ENCODE data around the gene NLRC3. TPM values are rescaled to one million over a fixed set of nuclear protein-coding genes. Genes with fewer than 3 reads are reported as not detected.

NLRC3 gene
- total RNA-seq, 1 experiment from 2014 or later = 0.26 TPM

- Histone ChIP-seq H3K36me3 (ENCODE audit: control insufficient read depth, insufficient read depth, low read length) (no peaks in the 10 kb centered on the region), H3K9me3 (ENCODE audit: control insufficient read depth, insufficient read depth, low read depth, low read length) (no peaks in the 10 kb centered on the region), H3K4me3 (ENCODE audit: low read depth in 2 of 2, low read length in 2 of 2) (no peak overlapping the region), H3K27ac (ENCODE audit: low read length) (no peak overlapping the region), H3K27me3 (ENCODE audit: control insufficient read depth, insufficient read depth, low read length) (no peaks in the 10 kb centered on the region), H3K4me1 (ENCODE audit: control insufficient read depth, insufficient read depth, low read length) (no peaks in the 10 kb centered on the region)
- no peak for DNase-seq (ENCODE audit: low read depth, low spot score)
- POLR2A ChIA-PET = interaction anchor here (1.1 kb wide), 1 partner anchor 9 kb away, joined by 3 read pairs; no protein-coding TSS in a partner anchor
- CTCF ChIA-PET = interaction anchor here (0.6 to 0.7 kb wide), 2 partner anchors 14 to 389 kb away, joined by 3 to 11 read pairs; partner anchors contain the start of gene ZNF213
- no peak for ATAC-seq
- TF ChIP-seq CTCF (IDR thresholded peaks at IDR 0.05) (no peak), TCF7L2 (IDR thresholded peaks at IDR 0.05; ENCODE audit: low read depth, low read length) (no peak), SIN3A (IDR thresholded peaks at IDR 0.05; ENCODE audit: borderline replicate concordance, insufficient read depth, low read depth, low read length) (no peak), REST (IDR thresholded peaks at IDR 0.05; ENCODE audit: insufficient read depth in 1 of 2, low read depth in 2 of 2, low read length in 1 of 2) (no peak), POLR2AphosphoS5 (IDR thresholded peaks at IDR 0.05; ENCODE audit: low read depth, low read length) (no peak)
- BruUV-seq (replicated peaks) = no TSS peak
- intact Hi-C loops (cut with micrococcal nuclease; ENCODE audit: unreplicated experiment) (no loop called here), in situ Hi-C loops (cut with HindIII; ENCODE audit: low pct_unique_long_range_greater_than_20kb, low sequenced_read_pairs) (no loop called here)
Observed at GRCh38 chr16:3523281-3523680, 53.9 kb downstream of the NLRC3 start.

GRCh38 chr16:3520841-3521240 lies 56.4 kb downstream of the NLRC3 start:
- ATAC-seq (no peak), DNase-seq (ENCODE audit: low read depth, low spot score) (no peak)
- in situ Hi-C loops (cut with HindIII; ENCODE audit: low pct_unique_long_range_greater_than_20kb, low sequenced_read_pairs) = no loop called here
- intact Hi-C loops (cut with micrococcal nuclease; ENCODE audit: unreplicated experiment) = no loop called here
- TF ChIP-seq TCF7L2 (IDR thresholded peaks at IDR 0.05; ENCODE audit: low read depth, low read length) = no peak
- no peak for TF ChIP-seq CTCF (IDR thresholded peaks at IDR 0.05)
- TF ChIP-seq REST (IDR thresholded peaks at IDR 0.05; ENCODE audit: insufficient read depth in 1 of 2, low read depth in 2 of 2, low read length in 1 of 2) = no peak
- no peak for TF ChIP-seq POLR2AphosphoS5 (IDR thresholded peaks at IDR 0.05; ENCODE audit: low read depth, low read length)
- no peak for TF ChIP-seq SIN3A (IDR thresholded peaks at IDR 0.05; ENCODE audit: borderline replicate concordance, insufficient read depth, low read depth, low read length)
- ChIA-PET POLR2A (interaction anchor here (0.6 kb wide), 1 partner anchor 9 kb away, joined by 5 read pairs; no protein-coding TSS in a partner anchor), CTCF (no interaction called here)
- Histone ChIP-seq H3K4me3 (ENCODE audit: low read depth in 2 of 2, low read length in 2 of 2) (no peak overlapping the region), H3K36me3 (ENCODE audit: control insufficient read depth, insufficient read depth, low read length) (peaks cover 2% of the 10 kb centered on the region; the same call in 1 of the 2 replicates), H3K9me3 (ENCODE audit: control insufficient read depth, insufficient read depth, low read depth, low read length) (no peaks in the 10 kb centered on the region), H3K27ac (ENCODE audit: low read length) (no peak overlapping the region), H3K27me3 (ENCODE audit: control insufficient read depth, insufficient read depth, low read length) (no peaks in the 10 kb centered on the region), H3K4me1 (ENCODE audit: control insufficient read depth, insufficient read depth, low read length) (no peaks in the 10 kb centered on the region)
- BruUV-seq (replicated peaks) = no TSS peak

Measured in Panc1 (cell line).